Epithelial cell of prostate (primary cell): ENCODE results near the gene TCEANC2.
A peak's percentile ranks its signal among the peaks of the same experiment; 100 is the strongest.
"Not testable (repeated sequence)": the region's sequence is repeated elsewhere in the genome, so short reads cannot be mapped to it uniquely, and the experiment has no call there.

ENCODE experiments used
- DNase-seq: peaks from one replicate; pipeline ENCODE4 v3.0.0-alpha.2; 2011; ENCODE audit warnings: low read depth, low spot score
- H3K27ac ChIP-seq: fragments of 450-650 bp; 2 replicates; pipeline ENCODE4 v1.5.1; 2017; ENCODE audit warnings: mild to moderate bottlenecking

The TCEANC2 gene

DNA sequence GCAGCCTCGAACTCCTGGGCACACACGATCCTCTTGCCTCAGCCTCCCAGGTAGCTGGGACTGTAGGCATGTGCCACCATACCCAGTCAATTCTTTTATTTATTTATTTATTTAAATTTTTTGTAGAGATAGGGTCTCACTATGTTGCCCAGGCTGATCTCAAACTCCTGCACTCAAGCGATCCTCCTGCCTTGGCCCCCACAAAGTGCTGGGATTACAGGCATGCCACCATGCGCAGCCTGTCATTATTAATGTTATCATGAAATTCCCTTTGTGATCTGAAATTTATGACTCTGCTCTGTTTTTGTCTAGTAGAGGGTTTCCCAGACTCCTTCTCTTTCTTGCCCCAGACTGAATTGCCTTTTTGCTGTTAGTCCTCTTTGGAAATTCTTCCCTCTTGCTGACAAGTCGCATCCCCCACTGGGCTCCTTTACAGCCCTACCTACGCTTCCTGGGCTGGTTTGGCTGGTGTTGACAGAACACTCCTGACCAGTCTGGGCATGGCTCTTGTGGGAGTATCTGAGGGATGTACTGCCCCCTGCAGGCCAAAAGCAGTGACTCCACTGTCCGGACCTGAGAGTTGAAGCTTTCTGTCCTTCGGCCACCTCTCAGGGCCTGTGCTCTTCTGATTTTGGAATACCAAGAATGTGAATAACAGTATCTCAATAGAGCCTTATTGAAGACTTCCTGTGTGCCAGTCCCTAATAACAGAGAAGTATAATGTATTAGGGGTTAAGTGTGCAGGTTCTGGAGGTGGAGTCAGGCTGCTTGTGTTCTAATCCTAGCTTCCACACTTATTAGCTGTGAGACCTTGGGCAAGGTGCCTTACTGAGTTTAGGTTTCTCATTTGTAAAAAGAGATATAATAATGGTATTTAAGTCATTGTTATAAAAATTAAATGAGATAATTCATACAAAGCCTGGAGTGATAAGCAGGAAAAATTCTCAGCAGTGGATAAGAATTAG, 28.2 kb downstream of the TCEANC2 start:
- no peak overlapping the region for H3K27ac ChIP-seq
- DNase-seq = peak; percentile 54

DNA sequence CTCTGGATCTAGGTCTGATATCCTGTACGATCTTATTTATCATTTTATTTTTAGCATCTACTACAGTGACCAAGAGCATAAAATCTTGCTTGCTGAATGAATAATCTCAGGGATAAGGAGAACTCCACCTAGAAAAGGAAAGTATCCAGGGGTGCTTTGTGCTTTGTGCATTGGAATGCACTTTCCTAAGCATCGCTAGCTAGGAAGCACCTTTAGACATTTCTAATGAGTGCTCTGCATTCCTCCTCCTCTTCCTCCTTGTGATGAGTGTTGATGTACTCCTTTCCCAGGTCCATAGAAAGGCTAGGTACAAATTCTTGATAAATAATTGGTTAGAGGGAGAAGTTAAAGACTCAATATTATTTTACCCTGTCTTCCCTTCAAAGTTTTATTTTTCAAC, 31.4 kb downstream of the TCEANC2 start:
- no peak for DNase-seq
- H3K27ac ChIP-seq = no peak overlapping the region

DNA sequence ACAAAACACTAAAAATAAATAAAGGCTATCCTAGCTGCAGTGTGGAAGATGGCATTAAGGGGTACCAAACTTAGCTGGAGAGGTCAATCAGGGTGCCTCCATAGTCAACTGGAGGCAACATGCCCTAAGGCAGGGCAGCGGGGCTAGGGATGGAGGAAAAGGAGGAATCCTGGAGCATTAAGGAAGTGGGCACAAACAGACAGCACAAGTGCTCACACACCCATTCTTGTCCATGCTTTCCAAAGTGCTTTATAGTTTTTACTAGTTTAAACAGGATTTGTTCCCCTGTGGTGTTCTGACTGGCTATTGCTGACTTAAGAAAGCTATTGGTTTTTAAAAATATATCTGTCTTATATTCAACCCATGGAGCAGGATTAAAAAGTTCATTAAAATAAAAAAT, 33.3 kb downstream of the TCEANC2 start:
- no peak for DNase-seq
- no peak overlapping the region for H3K27ac ChIP-seq

DNA sequence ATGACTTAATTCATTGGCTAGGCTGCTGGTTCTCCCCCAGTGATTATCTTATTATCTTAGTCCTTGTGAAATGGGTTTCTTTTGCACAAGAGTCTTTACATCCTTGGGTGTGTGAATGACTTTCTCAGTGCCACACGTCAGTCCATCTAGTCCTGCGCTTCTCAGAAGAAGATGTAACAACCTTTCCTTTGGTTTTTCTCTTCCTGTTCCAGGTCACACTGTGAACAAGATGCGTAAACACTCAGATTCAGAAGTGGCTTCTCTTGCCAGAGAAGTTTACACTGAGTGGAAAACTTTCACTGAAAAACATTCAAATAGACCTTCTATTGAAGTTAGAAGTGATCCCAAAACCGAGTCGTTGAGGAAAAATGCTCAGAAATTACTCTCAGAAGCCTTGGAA, 35.0 kb downstream of the TCEANC2 start:
- no peak for DNase-seq
- H3K27ac ChIP-seq = no peak overlapping the region

DNA sequence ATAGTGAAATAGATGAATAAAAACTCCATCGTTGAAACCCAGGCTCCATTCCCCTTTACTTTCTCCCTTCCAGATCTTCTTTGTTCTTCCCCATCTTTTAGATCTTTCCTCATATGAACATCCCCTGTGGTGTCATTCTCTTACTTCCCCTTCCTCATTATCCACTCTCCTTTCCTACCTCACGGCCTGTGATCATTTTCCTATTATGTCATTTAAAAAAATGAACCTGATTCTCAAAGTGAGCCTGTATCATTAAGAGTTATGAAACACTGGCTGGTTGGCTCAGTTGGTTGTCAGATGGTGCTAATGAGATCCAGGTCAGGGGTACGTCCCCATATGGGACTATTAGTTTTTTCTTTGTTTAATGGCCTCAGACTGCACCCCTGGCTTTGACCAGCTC, 38.3 kb downstream of the TCEANC2 start:
- H3K27ac ChIP-seq = no peak overlapping the region
- DNase-seq = no peak

DNA sequence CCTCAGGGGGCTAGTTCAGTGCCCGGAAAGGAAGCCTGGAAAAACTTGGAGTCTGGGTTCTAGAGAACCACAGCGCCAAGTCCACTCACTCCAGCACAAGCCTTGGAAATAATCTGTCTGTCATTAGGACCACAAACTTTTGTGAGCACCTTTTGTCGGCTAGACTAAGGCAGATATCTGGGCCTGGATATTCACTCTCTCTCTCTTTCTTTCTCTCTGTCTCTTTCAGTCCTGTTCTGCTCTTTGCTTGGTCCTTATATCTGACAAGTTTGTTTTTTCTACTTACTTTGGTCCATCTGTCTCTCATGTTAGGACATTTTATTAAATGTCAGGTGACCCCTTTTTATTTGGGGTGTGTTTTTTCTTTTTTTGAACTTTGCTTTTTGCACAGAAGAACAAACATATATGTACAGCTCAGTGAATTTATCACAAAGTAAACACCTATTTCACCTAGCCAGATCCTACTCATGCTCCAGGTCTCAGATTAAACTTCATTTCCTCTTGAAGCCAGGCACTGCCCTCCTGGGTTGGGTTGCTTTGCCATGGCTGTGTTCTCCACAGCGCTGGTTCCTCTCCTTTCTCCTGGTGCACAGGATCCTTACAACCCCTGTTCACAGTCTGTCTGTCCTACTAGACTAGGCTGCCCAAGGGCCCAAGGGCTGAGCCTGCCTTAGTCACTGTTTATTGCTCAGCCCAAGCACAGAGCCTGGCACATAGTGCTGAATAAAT, 40.8 kb downstream of the TCEANC2 start:
- H3K27ac ChIP-seq = no peak overlapping the region
- no peak for DNase-seq

DNA sequence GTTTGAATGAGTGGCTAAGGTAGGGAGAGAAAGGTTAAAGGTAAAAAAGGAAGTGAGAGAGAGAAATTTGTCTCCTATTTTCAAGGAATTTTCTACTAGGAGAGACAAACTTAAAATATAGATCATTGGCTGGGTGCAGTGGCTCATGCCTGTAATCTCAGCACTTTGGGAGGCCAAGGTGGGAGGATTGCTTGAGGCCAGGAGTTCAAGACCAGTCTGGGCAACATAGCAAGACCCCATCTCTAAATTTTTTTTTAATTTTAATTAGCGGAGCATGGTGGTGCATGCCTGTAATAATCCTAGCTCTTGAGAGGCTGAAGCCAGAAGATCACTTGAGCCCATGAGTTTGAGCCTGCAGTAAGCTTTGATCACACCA, 41.3 kb downstream of the TCEANC2 start:
- not testable (repeated sequence) for DNase-seq, H3K27ac ChIP-seq

DNA sequence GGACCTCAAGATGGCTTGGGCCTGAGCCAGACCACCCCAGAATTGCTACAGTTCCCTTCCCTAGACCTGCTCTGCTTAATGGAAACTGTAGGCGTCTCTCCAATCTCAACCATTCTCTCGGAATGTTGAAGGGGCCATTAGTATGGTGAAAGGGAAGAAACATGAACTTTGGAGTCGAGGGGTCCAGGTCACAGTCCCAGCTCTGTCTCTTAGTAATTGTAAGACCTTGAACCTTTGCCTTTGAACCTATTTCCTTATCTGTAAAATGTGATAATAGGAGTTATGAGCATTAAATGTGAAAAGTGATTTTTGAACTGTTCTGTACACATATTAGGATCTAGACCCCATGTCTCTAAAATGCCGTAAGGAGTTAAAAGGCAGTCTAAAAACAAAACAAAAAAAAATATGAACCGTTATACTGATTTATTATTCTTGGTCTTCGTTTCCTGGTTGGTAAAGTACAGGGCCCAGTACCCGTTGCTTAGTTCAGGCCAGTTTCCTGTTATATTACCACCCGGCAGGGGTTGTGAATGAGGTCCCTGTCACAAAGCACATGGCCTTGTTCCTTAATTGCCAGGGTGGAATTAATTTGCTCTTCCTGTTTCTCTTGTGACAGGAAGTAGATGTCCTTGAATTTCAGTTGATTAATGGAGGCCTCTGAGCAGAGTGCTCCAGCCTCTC, 42.3 kb downstream of the TCEANC2 start:
- H3K27ac ChIP-seq = no peak overlapping the region
- no peak for DNase-seq

DNA sequence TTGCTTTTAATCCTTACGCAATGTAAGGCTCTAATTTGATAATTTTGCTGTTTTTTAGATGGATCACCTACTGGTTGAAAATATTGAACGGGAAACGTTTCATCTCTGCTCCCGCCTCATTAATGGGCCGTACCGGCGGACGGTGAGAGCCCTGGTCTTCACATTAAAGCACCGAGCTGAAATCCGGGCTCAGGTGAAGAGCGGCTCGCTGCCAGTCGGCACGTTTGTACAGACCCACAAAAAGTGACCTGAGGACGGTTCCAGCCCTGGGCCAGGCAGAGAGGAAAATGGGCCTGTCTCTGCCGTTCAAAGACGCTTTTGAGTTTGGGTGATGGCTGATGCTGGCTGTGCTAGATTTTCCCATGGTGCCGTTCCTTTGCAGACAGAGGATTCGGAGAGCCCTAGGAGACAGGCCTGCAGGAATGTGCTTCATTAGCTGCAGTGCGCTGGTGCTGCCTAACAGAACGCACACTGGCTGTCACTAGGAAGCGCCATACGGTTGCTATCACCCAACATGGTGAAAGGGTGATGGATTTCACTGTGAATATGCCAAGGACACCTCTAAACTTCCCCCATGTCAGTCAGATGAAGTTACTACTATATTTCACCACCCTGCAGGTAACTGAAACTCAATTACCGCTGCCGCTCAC, 42.9 kb downstream of the TCEANC2 start:
- H3K27ac ChIP-seq = no peak overlapping the region
- no peak for DNase-seq

DNA sequence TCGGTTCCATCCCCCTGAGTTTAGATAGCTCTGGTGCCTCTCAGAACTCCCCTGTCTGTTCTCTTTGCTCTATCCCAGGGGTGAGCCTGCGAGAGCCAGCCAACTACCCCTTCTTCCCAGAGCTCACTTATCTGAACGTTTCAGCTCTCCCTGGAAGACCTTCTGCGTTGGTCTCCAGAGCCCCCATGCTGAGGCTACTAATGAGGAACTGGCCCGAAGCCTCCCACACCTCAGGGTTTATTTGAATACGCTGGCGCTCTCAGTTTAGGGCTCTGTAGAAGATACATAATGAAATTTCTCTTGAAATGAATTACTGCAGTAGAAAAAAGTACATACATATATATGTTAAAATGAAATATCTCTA, 43.5 kb downstream of the TCEANC2 start:
- no peak for DNase-seq
- no peak overlapping the region for H3K27ac ChIP-seq

DNA sequence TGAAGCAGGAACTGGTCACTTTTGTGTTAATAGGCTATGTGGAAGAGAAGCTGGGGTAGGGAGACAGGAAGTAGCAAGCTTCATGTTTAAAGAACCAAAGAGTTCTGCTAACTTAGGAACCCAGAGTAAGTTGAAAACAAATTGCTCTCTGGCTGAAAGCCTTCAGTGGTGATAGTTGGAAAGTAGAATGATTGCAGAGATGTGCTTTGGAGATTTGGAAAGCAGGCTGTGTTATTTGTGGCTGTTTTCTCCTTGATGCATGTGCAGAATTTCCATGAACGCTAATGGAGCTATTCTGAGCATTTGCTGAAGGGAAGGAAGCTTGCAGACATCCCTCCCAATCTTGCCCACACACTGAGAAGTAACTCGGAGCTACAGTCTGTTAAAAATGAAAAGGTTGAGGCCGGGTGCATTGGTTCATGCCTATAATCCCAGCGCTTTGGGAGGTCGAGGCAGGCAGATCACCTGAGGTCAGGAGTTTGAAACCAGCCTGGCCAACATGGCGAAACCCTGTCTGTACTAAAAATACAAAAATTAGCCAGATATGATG, 45.7 kb downstream of the TCEANC2 start:
- H3K27ac ChIP-seq = no peak overlapping the region

DNA sequence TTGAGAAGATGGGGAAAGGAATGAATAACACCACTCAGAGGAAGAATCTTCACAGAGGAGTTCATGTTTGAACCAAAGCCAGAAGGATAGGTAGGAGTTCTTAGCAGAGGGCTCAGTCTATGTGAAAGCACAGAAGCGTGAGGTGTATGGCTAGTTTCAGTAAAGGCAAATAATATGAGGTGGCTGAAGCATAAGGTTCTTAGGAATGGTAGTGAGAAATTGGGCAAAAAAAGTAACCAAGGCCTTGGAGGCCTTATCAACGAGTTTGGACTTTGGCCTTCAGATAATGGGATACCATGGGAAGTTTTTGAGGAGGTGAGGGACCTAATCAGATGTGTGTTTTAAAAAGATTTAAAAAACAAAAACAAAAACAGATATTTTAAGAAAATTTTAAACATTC, 47.1 kb downstream of the TCEANC2 start:
- H3K27ac ChIP-seq = no peak overlapping the region
- DNase-seq = no peak

More for the DNA sequence above, 45.7 kb downstream of the TCEANC2 start:
- no peak for DNase-seq

DNA sequence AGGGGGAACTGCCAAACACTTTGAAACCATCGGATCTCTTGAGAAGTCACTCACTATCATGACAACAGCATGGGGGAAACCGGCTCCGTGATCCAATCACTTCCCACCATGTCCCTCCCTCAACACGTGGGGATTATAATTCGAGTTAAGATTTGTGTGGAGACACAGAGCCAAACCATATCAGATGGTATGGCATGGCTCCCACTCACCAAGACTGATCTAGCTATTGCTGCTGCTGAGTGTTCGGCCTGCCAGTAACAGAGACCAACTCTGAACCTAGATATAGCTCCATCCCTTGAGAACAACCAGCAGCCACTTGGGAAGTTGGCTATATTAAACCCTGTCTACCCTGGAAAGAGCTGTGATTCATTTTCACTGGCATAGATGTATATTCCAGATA, 50.0 kb downstream of the TCEANC2 start:
- no peak overlapping the region for H3K27ac ChIP-seq
- no peak for DNase-seq

DNA sequence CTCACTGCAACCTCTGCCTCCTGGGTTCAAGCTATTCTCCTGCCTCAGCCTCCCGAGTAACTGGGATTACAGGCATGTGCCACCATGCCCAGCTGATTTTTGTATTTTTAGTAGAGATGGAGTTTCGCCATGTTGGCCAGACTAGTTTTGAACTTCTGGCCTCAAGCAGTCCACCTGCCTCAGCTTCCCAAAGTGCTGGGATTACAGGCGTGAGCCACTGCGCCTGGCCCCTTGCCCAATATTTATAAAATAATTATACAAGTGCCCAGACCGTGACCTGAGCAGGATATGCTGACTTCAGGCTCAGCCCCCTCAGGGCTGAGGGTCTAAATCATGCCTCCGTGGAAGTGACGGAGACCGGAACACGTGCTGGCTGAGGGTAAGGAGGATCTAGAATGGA, 51.2 kb downstream of the TCEANC2 start:
- DNase-seq, H3K27ac ChIP-seq: not testable (repeated sequence)

DNA sequence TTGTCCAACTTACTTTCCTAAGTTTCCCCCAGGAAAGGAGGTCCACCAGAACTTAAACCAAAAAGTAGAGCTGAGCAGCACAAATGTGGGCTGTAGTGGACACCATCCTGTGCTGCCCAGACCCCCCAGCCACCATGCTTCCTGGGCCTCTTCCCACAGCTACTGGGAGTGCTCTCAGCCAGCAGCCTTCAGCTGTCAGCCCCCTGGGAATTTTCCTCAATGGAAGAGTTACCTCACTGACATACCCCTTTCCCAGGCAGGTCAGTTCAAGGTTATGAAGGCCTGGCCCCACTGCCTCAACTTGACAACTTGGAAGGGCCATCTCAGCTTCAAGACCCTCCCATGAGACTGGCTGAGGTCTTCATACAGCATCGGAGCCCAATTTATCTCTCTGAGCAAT, 51.7 kb downstream of the TCEANC2 start:
- H3K27ac ChIP-seq = no peak overlapping the region
- DNase-seq = no peak

DNA sequence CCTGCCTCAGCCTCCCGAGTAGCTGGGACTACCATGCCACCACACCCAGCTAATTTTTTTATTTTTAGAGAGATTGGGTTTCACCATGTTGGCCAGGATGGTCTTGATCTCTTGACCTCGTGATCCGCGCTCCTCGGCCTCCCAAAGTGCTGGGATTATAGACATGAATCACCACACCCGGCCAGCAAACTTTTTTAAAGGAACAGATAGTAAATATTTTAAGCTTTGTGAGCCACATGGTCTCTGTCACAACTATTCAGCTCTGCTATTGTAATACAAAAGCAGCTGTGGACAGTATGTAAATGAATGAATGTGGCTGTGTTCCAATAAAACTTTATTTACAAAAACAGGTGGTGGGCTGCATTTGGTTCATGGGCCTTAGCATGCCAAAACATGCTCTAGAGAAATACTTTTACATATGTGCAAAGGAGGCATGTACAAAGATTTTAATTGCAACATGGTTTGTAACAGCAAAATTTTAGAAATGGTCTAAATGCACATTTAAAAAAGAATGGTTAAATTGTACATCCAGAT, 52.4 kb downstream of the TCEANC2 start:
- no peak overlapping the region for H3K27ac ChIP-seq
- DNase-seq = no peak

DNA sequence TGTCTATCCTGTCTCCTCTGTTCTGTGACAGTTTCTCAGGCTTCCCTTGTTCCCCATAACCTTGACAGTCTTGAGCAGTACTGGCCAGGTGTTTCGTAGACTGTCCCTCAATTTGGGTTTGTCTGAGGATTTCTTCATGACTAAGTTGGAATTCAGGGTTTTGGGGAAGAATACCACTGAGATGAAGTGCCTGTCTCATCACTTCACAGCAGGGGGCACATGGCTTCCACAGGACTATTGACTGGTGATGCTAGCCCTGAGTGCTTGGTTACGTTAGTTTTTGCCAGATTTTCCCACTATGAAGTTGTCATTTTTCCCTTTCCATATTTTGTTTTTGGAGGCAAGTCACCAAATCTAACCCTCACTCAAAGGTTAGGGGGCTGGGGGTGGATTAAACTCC, 53.7 kb downstream of the TCEANC2 start:
- no peak overlapping the region for H3K27ac ChIP-seq
- no peak for DNase-seq

DNA sequence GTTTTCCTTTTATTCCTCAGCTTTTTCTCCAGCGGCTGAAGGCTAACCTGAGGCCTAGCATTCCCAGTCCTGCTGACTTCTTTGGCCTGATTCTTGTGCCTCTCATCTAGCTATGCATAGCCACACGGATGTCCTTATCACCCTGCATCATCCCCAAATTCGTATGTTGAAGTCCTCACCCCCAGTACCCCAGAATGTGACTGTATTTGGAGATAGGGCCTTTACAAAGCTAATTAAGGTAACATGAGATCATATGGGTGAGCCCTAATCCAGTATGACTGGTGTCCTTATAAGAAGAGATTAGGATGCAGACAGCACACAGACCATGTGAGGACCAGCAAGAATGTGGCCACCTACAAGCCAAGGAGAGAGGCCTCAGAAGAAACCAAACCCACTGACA, 54.7 kb downstream of the TCEANC2 start:
- H3K27ac ChIP-seq = no peak overlapping the region
- DNase-seq = no peak

DNA sequence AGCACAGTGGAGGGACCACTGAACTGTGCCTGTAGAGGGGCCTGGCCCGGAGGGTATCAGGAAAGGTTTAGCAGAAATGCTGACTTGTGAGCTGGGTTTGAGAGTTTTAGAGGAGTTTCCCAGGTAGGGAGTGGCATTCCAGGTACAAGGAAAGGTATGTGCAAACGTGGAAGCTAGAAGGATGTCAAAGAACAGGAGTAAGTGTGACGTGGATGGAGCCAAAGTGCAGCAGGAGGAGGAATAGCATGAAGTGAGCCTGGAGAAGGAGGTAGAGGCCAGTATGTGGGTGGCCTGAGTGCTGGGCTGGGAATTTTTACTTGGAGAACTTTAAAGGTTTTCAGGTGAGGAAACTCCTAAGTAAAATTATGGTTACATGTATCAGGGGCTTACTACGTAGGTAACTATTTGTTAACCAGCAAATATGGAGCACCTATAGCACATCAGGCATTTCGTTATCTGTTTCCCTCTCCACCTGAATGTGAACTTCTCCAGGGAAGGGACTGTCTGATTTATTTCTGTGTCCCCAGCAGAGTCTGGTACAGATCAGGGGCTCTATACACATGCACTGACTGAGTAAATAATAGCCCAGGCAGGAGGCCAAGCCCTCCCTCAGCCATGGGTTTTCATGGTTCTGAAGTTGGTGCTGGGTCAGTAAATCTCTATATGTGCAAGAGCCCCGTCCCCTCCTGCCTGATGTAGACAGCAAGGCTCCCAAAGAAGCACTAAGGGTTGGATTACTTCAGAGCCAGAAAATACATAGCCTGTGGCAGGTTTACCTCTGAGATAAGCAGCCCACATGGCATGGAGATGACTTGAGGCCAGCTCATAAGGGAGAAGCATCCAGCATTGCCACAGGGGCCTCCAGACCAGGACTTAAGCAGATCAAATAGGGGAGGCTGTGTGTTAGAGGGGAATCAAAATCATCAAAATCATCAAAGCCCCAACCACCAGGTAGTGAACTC, 56.0 kb downstream of the TCEANC2 start:
- no peak for DNase-seq
- no peak overlapping the region for H3K27ac ChIP-seq
